Parathyroid adenoma (tissue), 2 donors: ENCODE data around the gene BBS9.

Experiments used
- H2AFZ ChIP-seq: fragments of 300-600 bp; sonication (generic); one replicate; pipeline ENCODE4 v1.7.0; 2017; ENCODE audit warnings: antibody characterized with exemption, mild to moderate bottlenecking
- H3K27ac ChIP-seq: fragments of 300-600 bp; sonication (generic); one replicate; pipeline ENCODE4 v1.7.0; 2017
- H3K27me3 ChIP-seq: fragments of 300-600 bp; sonication (generic); one replicate; pipeline ENCODE4 v1.7.0; 2017; ENCODE audit warnings: low read length; ENCODE audit not compliant: control insufficient read depth, insufficient read depth
- H3K36me3 ChIP-seq: fragments of 300-600 bp; sonication (generic); one replicate; pipeline ENCODE4 v1.7.0; 2017; ENCODE audit warnings: low read length; ENCODE audit not compliant: control insufficient read depth, insufficient read depth
- H3K4me1 ChIP-seq: fragments of 300-600 bp; sonication (generic); one replicate; pipeline ENCODE4 v1.7.0; 2017; ENCODE audit warnings: control low read depth
- H3K4me2 ChIP-seq: fragments of 300-600 bp; sonication (generic); one replicate; pipeline ENCODE4 v1.7.0; 2017; ENCODE audit warnings: low read length
- H3K4me3 ChIP-seq: fragments of 300-600 bp; sonication (generic); one replicate; pipeline ENCODE4 v1.7.0; 2017; ENCODE audit warnings: low read depth, low read length
- H3K79me2 ChIP-seq: fragments of 300-600 bp; sonication (generic); one replicate; pipeline ENCODE4 v1.7.0; 2017; ENCODE audit warnings: control low read depth
- H3K9ac ChIP-seq: fragments of 300-600 bp; sonication (generic); one replicate; pipeline ENCODE4 v1.7.0; 2017; ENCODE audit warnings: mild to moderate bottlenecking
- H3K9me3 ChIP-seq: fragments of 300-600 bp; sonication (generic); one replicate; pipeline ENCODE4 v1.7.0; 2017; ENCODE audit warnings: low read length; ENCODE audit not compliant: control insufficient read depth
- TF ChIP-seq, protein P1 (sequence below): fragments of 300-600 bp; sonication (generic); IDR thresholded peaks from one replicate; pipeline ENCODE4 v1.7.0; 2017; ENCODE audit warnings: antibody characterized with exemption, mild to moderate bottlenecking
- donor health status: primary hyperparathyroidism.

Gene BBS9

DNA sequence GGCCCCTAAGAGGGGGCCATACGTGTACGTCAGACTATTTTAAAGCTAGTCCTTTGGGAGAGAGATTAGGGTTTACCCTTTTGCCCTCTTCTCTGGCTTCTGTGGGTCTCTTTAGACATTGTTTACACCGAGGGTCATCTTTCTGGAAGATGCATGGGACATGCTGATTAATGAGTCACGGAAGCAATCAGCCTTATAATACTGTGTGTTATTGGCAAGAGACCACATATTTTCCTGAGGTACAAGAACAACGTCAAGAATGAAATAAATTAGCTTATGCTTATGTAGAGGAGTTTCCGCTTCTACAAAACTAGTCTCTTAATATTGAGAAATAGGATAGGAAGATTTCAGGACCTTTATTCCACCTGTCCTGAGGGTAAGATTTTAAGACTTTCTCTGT, 327.7 kb downstream of the BBS9 start:
- H3K27me3 ChIP-seq, result no peaks in the 10 kb centered on the region
- H3K36me3 ChIP-seq, result no peaks in the 10 kb centered on the region
- H2AFZ ChIP-seq, result no peak overlapping the region
- H3K4me1 ChIP-seq, result no peaks in the 10 kb centered on the region
- H3K4me2 ChIP-seq, result no peak overlapping the region
- no peak overlapping the region for H3K27ac ChIP-seq
- no peak overlapping the region for H3K9ac ChIP-seq
- TF ChIP-seq, protein P1, sequence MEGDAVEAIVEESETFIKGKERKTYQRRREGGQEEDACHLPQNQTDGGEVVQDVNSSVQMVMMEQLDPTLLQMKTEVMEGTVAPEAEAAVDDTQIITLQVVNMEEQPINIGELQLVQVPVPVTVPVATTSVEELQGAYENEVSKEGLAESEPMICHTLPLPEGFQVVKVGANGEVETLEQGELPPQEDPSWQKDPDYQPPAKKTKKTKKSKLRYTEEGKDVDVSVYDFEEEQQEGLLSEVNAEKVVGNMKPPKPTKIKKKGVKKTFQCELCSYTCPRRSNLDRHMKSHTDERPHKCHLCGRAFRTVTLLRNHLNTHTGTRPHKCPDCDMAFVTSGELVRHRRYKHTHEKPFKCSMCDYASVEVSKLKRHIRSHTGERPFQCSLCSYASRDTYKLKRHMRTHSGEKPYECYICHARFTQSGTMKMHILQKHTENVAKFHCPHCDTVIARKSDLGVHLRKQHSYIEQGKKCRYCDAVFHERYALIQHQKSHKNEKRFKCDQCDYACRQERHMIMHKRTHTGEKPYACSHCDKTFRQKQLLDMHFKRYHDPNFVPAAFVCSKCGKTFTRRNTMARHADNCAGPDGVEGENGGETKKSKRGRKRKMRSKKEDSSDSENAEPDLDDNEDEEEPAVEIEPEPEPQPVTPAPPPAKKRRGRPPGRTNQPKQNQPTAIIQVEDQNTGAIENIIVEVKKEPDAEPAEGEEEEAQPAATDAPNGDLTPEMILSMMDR, result no peak
- H3K9me3 ChIP-seq, result no peaks in the 10 kb centered on the region
- no peak overlapping the region for H3K4me3 ChIP-seq
- no peaks in the 10 kb centered on the region for H3K79me2 ChIP-seq

- Histone ChIP-seq H3K9me3 (no peaks in the 10 kb centered on the region), H2AFZ (no peak overlapping the region), H3K4me1 (no peaks in the 10 kb centered on the region), H3K4me2 (no peak overlapping the region), H3K79me2 (no peaks in the 10 kb centered on the region), H3K27ac (no peak overlapping the region), H3K4me3 (no peak overlapping the region), H3K27me3 (no peaks in the 10 kb centered on the region), H3K9ac (no peak overlapping the region), H3K36me3 (no peaks in the 10 kb centered on the region)
- TF ChIP-seq, protein P1, result no peak
Measured at GRCh38 chr7:33458581-33458980, 329.2 kb downstream of the BBS9 start.

DNA sequence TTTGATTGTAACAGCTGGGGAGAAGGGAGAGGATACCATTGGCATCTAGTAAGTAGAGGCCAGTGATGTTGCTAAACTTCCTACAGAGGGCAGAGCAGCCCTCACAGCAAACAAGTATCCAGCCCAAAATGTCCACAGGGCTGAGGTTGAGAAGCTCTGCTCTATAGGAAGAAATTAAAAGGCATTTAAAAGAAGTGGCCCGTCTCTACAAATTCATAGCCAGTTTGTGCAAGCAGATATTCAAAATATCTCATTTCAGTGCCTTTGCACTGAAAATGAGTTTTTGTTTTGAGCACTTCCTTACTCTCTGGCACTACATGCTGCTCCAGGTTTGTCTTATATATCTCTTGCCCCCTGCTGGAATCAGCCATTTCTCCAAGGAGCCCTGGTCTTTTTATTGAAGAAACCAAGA, 330.0 kb downstream of the BBS9 start:
- Histone ChIP-seq H3K4me2 (no peak overlapping the region), H3K27ac (no peak overlapping the region), H3K27me3 (no peaks in the 10 kb centered on the region), H3K4me1 (no peaks in the 10 kb centered on the region), H3K4me3 (no peak overlapping the region), H3K9me3 (no peaks in the 10 kb centered on the region), H2AFZ (no peak overlapping the region), H3K9ac (no peak overlapping the region), H3K36me3 (no peaks in the 10 kb centered on the region), H3K79me2 (no peaks in the 10 kb centered on the region)
- TF ChIP-seq, protein P1, result no peak

DNA sequence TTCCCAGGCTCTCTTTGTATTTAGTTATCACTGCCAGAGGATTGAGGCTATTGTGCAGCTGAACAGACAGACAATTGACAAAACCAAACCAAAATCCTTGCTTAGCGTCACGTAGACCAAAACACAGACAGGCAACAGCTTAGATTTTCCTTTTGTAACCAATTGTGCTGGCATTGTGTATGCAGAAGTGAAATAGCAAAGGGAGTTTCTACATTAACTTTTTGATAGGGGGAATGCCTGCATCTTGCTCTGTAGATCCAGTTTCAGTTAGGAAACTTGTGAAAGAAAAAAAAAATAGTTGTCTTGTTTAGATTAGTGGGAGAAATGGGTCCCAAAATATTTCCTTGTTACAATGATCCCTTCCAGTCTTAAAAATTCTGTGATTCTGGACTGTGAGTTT, 333.8 kb downstream of the BBS9 start:
- TF ChIP-seq, protein P1, result no peak
- H3K4me2 ChIP-seq, result no peak overlapping the region
- H3K4me1 ChIP-seq, result no peaks in the 10 kb centered on the region

DNA sequence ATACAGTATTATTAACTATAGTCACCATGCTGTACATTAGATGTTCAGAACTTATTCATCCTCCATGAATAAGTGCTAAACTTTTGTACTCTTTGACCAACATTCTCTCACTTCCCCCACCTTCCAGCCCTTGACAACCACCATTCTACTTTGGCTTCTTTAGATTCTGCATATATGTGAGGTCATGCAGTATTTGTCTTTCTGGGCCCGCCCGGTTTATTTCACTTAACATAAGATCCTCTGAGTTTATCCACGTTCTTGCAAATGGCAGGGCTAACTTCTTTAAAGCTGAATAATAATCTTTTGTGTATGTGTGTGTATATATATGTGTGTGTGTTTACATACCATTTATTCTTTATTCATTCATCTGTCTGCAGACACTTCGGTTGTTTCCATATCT, 336.8 kb downstream of the BBS9 start:
- H3K4me2 ChIP-seq, result no peak overlapping the region
- no peaks in the 10 kb centered on the region for H3K79me2 ChIP-seq
- no peak overlapping the region for H3K4me3 ChIP-seq
- H3K9me3 ChIP-seq, result no peaks in the 10 kb centered on the region
- no peaks in the 10 kb centered on the region for H3K36me3 ChIP-seq
- H3K4me1 ChIP-seq, result no peaks in the 10 kb centered on the region
- TF ChIP-seq, protein P1, result no peak
- no peak overlapping the region for H2AFZ ChIP-seq
- H3K27ac ChIP-seq, result no peak overlapping the region
- no peaks in the 10 kb centered on the region for H3K27me3 ChIP-seq
- H3K9ac ChIP-seq, result no peak overlapping the region

More for the DNA sequence above, 333.8 kb downstream of the BBS9 start:
- H2AFZ ChIP-seq, result no peak overlapping the region
- no peak overlapping the region for H3K4me3 ChIP-seq
- H3K79me2 ChIP-seq, result no peaks in the 10 kb centered on the region
- H3K9ac ChIP-seq, result no peak overlapping the region
- no peaks in the 10 kb centered on the region for H3K27me3 ChIP-seq
- no peaks in the 10 kb centered on the region for H3K36me3 ChIP-seq
- H3K27ac ChIP-seq, result no peak overlapping the region
- no peaks in the 10 kb centered on the region for H3K9me3 ChIP-seq
